GM18508 (cell line): ENCODE results near the gene TMEM132C.

Source experiments
- ATAC-seq: cut with Tn5 transposase; IDR thresholded peaks from one replicate; pipeline ENCODE4 v1.9.1; 2021; ENCODE audit warnings: moderate number of reproducible peaks; ENCODE audit not compliant: insufficient read depth, unreplicated experiment

Gene TMEM132C

GRCh38 chr12:128543971-128544370, 277.0 kb downstream of the TMEM132C start:
- no peak for ATAC-seq

GRCh38 chr12:128548949-128549348, 282.0 kb downstream of the TMEM132C start:
- no peak for ATAC-seq

- ATAC-seq, result no peak
These were observed 282.7 kb downstream of the TMEM132C start for GRCh38 chr12:128549601-128550218.

GRCh38 chr12:128551266-128551665, 284.3 kb downstream of the TMEM132C start:
- no peak for ATAC-seq

GRCh38 chr12:128554546-128555304, 287.8 kb downstream of the TMEM132C start:
- no peak for ATAC-seq

- no peak for ATAC-seq
These were observed 290.3 kb downstream of the TMEM132C start for GRCh38 chr12:128557231-128557630.

GRCh38 chr12:128564956-128565355, 298.0 kb downstream of the TMEM132C start:
- no peak for ATAC-seq

- ATAC-seq, result no peak
These were observed 300.8 kb downstream of the TMEM132C start for GRCh38 chr12:128567730-128568129.

- peak; percentile 72 for ATAC-seq
These were observed 303.5 kb downstream of the TMEM132C start for GRCh38 chr12:128570191-128571065.

GRCh38 chr12:128571906-128572810, 305.2 kb downstream of the TMEM132C start:
- ATAC-seq, result no peak

- ATAC-seq, result no peak
These were observed 306.9 kb downstream of the TMEM132C start for GRCh38 chr12:128573907-128574306.

GRCh38 chr12:128578045-128578444, 311.1 kb downstream of the TMEM132C start:
- no peak for ATAC-seq

- no peak for ATAC-seq
These were observed 314.4 kb downstream of the TMEM132C start for GRCh38 chr12:128581321-128581761.

- no peak for ATAC-seq
These were observed 316.5 kb downstream of the TMEM132C start for GRCh38 chr12:128583453-128583852.

GRCh38 chr12:128586451-128587029, 319.6 kb downstream of the TMEM132C start:
- ATAC-seq, result no peak

- ATAC-seq, result no peak
These were observed 320.9 kb downstream of the TMEM132C start for GRCh38 chr12:128587918-128588317.

- ATAC-seq, result no peak
These were observed 325.3 kb downstream of the TMEM132C start for GRCh38 chr12:128592220-128592744.

- ATAC-seq, result no peak
These were observed 327.6 kb downstream of the TMEM132C start for GRCh38 chr12:128594521-128594920.

- ATAC-seq, result no peak
These were observed 328.6 kb downstream of the TMEM132C start for GRCh38 chr12:128595609-128596008.
